ENCODE results near the gene ELAVL4.

Gene ELAVL4

GRCh38 chr1:50099654-50100053 lies 9.1 kb upstream of the ELAVL4 start:
- no peak for DNase-seq (ENCODE audit: low read depth)
- no peak for TF ChIP-seq MAX (IDR thresholded peaks at IDR 0.05; ENCODE audit: low read depth, low read length)
- no peak for TF ChIP-seq CTCF (IDR thresholded peaks at IDR 0.05; ENCODE audit: low read depth, low read length)
- no peak for TF ChIP-seq POLR2A (IDR thresholded peaks at IDR 0.05; ENCODE audit: extremely low read depth, insufficient read length)
- no peak for TF ChIP-seq MYC (IDR thresholded peaks at IDR 0.05; ENCODE audit: low read depth, low read length)

GRCh38 chr1:50103615-50104081 lies 5.1 kb upstream of the ELAVL4 start:
- no peak overlapping the region for H3K4me3 ChIP-seq (ENCODE audit: low read depth, low read length)
- no peak for TF ChIP-seq CTCF (IDR thresholded peaks at IDR 0.05; ENCODE audit: low read depth, low read length)
- no peak for TF ChIP-seq POLR2A (IDR thresholded peaks at IDR 0.05; ENCODE audit: extremely low read depth, insufficient read length)
- TF ChIP-seq MAX (IDR thresholded peaks at IDR 0.05; ENCODE audit: low read depth, low read length): no peak
- no peak for TF ChIP-seq MYC (IDR thresholded peaks at IDR 0.05; ENCODE audit: low read depth, low read length)
- no peak for DNase-seq (ENCODE audit: low read depth)

More at GRCh38 chr1:50099654-50100053, 9.1 kb upstream of the ELAVL4 start:
- no peak overlapping the region for H3K4me3 ChIP-seq (ENCODE audit: low read depth, low read length)

GRCh38 chr1:50105433-50105832 lies 3.3 kb upstream of the ELAVL4 start:
- H3K4me3 ChIP-seq (ENCODE audit: low read depth, low read length): no peak overlapping the region
- TF ChIP-seq CTCF (IDR thresholded peaks at IDR 0.05; ENCODE audit: low read depth, low read length): no peak
- TF ChIP-seq POLR2A (IDR thresholded peaks at IDR 0.05; ENCODE audit: extremely low read depth, insufficient read length): no peak
- TF ChIP-seq MAX (IDR thresholded peaks at IDR 0.05; ENCODE audit: low read depth, low read length): no peak
- DNase-seq (ENCODE audit: low read depth): peak; percentile 4

- DNase-seq (ENCODE audit: low read depth): no peak
- no peak for TF ChIP-seq MYC (IDR thresholded peaks at IDR 0.05; ENCODE audit: low read depth, low read length)
- TF ChIP-seq POLR2A (IDR thresholded peaks at IDR 0.05; ENCODE audit: extremely low read depth, insufficient read length): no peak
- no peak for TF ChIP-seq MAX (IDR thresholded peaks at IDR 0.05; ENCODE audit: low read depth, low read length)
- no peak for TF ChIP-seq CTCF (IDR thresholded peaks at IDR 0.05; ENCODE audit: low read depth, low read length)
- H3K4me3 ChIP-seq (ENCODE audit: low read depth, low read length): no peak overlapping the region
Measured at GRCh38 chr1:50106095-50106761, 2.5 kb upstream of the ELAVL4 start.

GRCh38 chr1:50109116-50109515 lies 396 bp downstream of the ELAVL4 start:
- no peak for DNase-seq (ENCODE audit: low read depth)
- TF ChIP-seq CTCF (IDR thresholded peaks at IDR 0.05; ENCODE audit: low read depth, low read length) (no peak), MAX (IDR thresholded peaks at IDR 0.05; ENCODE audit: low read depth, low read length) (no peak), POLR2A (IDR thresholded peaks at IDR 0.05; ENCODE audit: extremely low read depth, insufficient read length) (no peak), MYC (IDR thresholded peaks at IDR 0.05; ENCODE audit: low read depth, low read length) (no peak)
- no peak overlapping the region for H3K4me3 ChIP-seq (ENCODE audit: low read depth, low read length)

Data from NB4 (cell line).